VCaP (cell line): ENCODE data around the gene FAM47A.

Source experiments
- H3K27ac ChIP-seq: fragments of 450-650 bp; 2 replicates; pipeline ENCODE4 v1.5.1; 2017
- CTCF ChIP-seq: fragments of 450-650 bp; conservative IDR thresholded peaks from 2 replicates; pipeline ENCODE4 v1.5.1; 2017; ENCODE audit warnings: mild to moderate bottlenecking, moderate library complexity

Gene FAM47A

GRCh38 chrX:34132028-34132427 is at the start of gene FAM47A:
Gene FAM47A, minus strand, starts transcription at chrX:34132314. Its CDS starts 36 bp downstream, at chrX:34132278.
- H3K27ac ChIP-seq = no peak within 1 kb of the TSS
- TF ChIP-seq CTCF = no peak

GRCh38 chrX:34147345-34147744 is 15.2 kb upstream of the FAM47A start:
- TF ChIP-seq CTCF = no peak
- H3K27ac ChIP-seq = no peak overlapping the region

- H3K27ac ChIP-seq = no peak overlapping the region
- no peak for TF ChIP-seq CTCF
Observed at GRCh38 chrX:34146906-34147305, 14.8 kb upstream of the FAM47A start.

- no peak overlapping the region for H3K27ac ChIP-seq
- no peak for TF ChIP-seq CTCF
Observed at GRCh38 chrX:34144246-34144645, 12.1 kb upstream of the FAM47A start.

- TF ChIP-seq CTCF = no peak
Observed at GRCh38 chrX:34140816-34141215, 8.7 kb upstream of the FAM47A start.

GRCh38 chrX:34130980-34131744 is 952 bp downstream of the FAM47A start:
- no peak overlapping the region for H3K27ac ChIP-seq

More at GRCh38 chrX:34140816-34141215, 8.7 kb upstream of the FAM47A start:
- no peak overlapping the region for H3K27ac ChIP-seq

GRCh38 chrX:34130501-34130900 is 1.6 kb downstream of the FAM47A start:
- H3K27ac ChIP-seq = no peak overlapping the region
- TF ChIP-seq CTCF = no peak

More at GRCh38 chrX:34130980-34131744, 952 bp downstream of the FAM47A start:
- no peak for TF ChIP-seq CTCF
